Transverse colon (tissue), 4 donors: ENCODE results near the gene TAF4. TPM values are rescaled to one million over a fixed set of nuclear protein-coding genes. Genes with fewer than 3 reads are reported as not detected.

Experiments used
- DNase-seq: peaks from one replicate; pipeline ENCODE4 v3.0.0-alpha.2; 2019
- H3K27ac ChIP-seq, 4 donors: fragments of 200-600 bp; sonication (generic); 2 replicates each; pipeline ENCODE4 v1.5.1; 2016 to 2018; ENCODE audit warnings: inconsistent platforms in 4 of 4
- H3K27me3 ChIP-seq: fragments of 200-600 bp; sonication (generic); 2 replicates; pipeline ENCODE4 v1.5.1; 2017; ENCODE audit warnings: inconsistent platforms
- H3K36me3 ChIP-seq, 4 donors: fragments of 200-600 bp; sonication (generic); 2 replicates each; pipeline ENCODE4 v1.5.1; 2017 to 2019; ENCODE audit warnings: inconsistent platforms in 4 of 4
- H3K4me1 ChIP-seq, 4 donors: fragments of 200-600 bp; sonication (generic); 2 replicates each; pipeline ENCODE4 v1.5.1; 2017 to 2020; ENCODE audit warnings: inconsistent platforms in 4 of 4
- H3K4me3 ChIP-seq, 4 donors: fragments of 200-600 bp; sonication (generic); 1 replicate in 1 of 4; 2 replicates in 3 of 4; pipeline versions ENCODE4 v1.5.1 to v1.6.1; 2017 to 2019; ENCODE audit warnings: inconsistent platforms in 4 of 4
- H3K9me3 ChIP-seq, 2 donors: fragments of 200-600 bp; sonication (generic); 2 replicates each; pipeline ENCODE4 v1.5.1; 2017 to 2019; ENCODE audit warnings: inconsistent platforms in 2 of 2
- EP300 ChIP-seq: sonication (generic); formaldehyde crosslinking; IDR thresholded peaks from one replicate; pipeline ENCODE4 v1.6.1; 2017; ENCODE audit warnings: antibody characterized with exemption, low read depth
- POLR2A ChIP-seq: fragments of 450-650 bp; IDR thresholded peaks from one replicate; pipeline ENCODE4 v1.6.1; 2016; ENCODE audit warnings: antibody characterized with exemption, mild to moderate bottlenecking, moderate library complexity
- POLR2AphosphoS5 ChIP-seq, 3 donors: sonication (generic); formaldehyde crosslinking; IDR thresholded peaks; one replicate each; pipeline ENCODE4 v1.6.1; 2016; ENCODE audit warnings: antibody characterized with exemption in 3 of 3
- WGBS, 2 donors: methylation state at CpG; one replicate each; pipeline ENCODE4 v1.1.5; 2018; ENCODE audit warnings: low coverage in 1 of 2; 5-methylcytosine and 5-hydroxymethylcytosine counted together
- in situ Hi-C, 4 donors: fragments of 200-750 bp; cut with MboI; loops; one replicate each; pipeline versions ENCODE4 v1.15.0 to v1.15.1; 2017; ENCODE audit warnings: low sequenced_read_pairs in 3 of 4, low pct_ligation_motif_present in 1 of 4, low pct_unique_long_range_greater_than_20kb in 1 of 4
- intact Hi-C: fragments of 100-400 bp; cut with DNase I; formaldehyde crosslinking; loops from one replicate; pipeline ENCODE4 v1.15.1; 2023; ENCODE audit warnings: low total_unique reads
- total RNA-seq, 4 donors: library from RNA; depleted of rRNA; stranded (reverse); fragments of >200 nt; gene quantifications; one replicate each; pipeline ENCODE4 v1.1.0, GENCODE V29; 2016
- TF ChIP-seq, protein P1 (sequence below), 5 experiments: fragments of 200-600 bp in 3 of 5; fragments of 450-650 bp in 2 of 5; sonication (generic) in 3 of 5; IDR thresholded peaks; 1 replicate in 2 of 5; 2 replicates in 3 of 5; pipeline ENCODE4 v1.5.1; 2016 to 2017; ENCODE audit warnings: antibody characterized with exemption in 5 of 5, inconsistent platforms in 3 of 5, mild to moderate bottlenecking in 2 of 5, moderate library complexity in 1 of 5

TAF4 gene
- total RNA-seq, 4 donors from 2014 or later = 18.9 to 39.5 (median 24.3) TPM

DNA sequence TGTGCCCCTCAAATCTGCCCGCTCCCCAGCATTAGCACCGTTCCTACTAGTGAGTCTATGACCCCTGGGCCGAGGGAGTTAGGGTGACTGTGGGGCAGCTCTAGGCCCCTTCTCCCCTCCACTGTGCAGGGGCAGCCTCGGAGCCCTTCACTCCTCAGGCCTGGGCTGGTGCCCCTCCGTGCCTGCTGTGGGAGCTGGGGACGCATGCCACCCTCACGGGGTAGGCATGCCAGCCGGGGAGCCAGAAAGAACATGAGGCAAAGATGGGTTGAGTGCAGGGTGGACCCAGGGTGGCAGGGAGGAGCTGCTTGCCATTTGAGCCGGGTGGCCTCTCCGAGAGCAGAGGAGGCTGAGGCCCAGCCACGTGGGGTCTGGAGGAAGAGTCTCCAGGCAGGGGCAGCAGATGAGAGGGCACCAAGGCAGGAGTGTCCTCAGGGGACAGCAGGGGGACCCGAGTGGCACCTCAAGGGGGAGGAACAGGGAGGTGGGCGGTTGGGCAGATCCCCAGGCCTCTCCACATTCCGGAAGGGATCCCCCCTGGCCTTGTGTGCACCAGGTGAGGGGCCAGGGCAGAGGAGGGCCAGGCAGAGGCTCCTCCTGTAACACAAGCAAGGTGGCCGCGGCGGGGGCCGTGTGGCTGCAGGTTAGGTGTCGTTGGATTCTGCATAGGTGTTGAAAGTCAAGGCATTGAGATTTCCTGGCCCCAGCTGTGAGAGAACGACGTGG is 38.0 kb upstream of the TAF4 start:
- in situ Hi-C loops = no loop called here
- Histone ChIP-seq H3K4me1 (peaks cover 0 to 13% (median 9%) of the 10 kb centered on the region in 4 donors), H3K27ac (no peak overlapping the region), H3K9me3 (peaks cover 18 to 25% of the 10 kb centered on the region in 2 donors), H3K36me3 (no peaks in the 10 kb centered on the region), H3K27me3 (peaks cover 8% of the 10 kb centered on the region), H3K4me3 (no peak overlapping the region)
- intact Hi-C loops = no loop called here
- no peak for DNase-seq
- WGBS, 2 donors = 85% methylated on average over 21 of the region's 21 CpGs; no CpG with 5 or more reads in 1 of the 2 donors
- TF ChIP-seq EP300 (no peak), POLR2AphosphoS5 (IDR thresholded peaks at IDR 0.05) (no peak), POLR2A (no peak)
- TF ChIP-seq, protein P1, sequence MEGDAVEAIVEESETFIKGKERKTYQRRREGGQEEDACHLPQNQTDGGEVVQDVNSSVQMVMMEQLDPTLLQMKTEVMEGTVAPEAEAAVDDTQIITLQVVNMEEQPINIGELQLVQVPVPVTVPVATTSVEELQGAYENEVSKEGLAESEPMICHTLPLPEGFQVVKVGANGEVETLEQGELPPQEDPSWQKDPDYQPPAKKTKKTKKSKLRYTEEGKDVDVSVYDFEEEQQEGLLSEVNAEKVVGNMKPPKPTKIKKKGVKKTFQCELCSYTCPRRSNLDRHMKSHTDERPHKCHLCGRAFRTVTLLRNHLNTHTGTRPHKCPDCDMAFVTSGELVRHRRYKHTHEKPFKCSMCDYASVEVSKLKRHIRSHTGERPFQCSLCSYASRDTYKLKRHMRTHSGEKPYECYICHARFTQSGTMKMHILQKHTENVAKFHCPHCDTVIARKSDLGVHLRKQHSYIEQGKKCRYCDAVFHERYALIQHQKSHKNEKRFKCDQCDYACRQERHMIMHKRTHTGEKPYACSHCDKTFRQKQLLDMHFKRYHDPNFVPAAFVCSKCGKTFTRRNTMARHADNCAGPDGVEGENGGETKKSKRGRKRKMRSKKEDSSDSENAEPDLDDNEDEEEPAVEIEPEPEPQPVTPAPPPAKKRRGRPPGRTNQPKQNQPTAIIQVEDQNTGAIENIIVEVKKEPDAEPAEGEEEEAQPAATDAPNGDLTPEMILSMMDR (IDR thresholded peaks at IDR 0.05) = no peak

DNA sequence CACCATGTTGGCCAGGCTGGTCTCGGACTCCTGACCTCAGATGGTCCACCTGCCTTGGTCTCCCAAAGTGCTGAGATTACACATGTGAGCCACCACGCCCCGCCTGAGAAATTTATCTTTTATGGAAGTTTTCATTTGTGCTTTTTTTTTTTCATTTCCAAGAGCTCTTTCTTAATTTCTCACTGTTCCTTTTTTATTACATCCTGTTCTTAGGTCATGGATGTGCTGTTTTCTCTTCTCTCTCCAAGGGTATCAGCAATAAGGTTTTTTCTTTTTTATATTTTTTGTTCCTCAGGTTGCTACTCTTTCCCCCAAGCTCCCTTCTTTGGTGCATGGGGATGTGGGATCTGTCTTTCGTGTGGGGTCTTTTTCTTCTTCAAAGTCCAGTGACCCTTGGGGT is 35.4 kb upstream of the TAF4 start:
- TF ChIP-seq POLR2AphosphoS5 (IDR thresholded peaks at IDR 0.05) (no peak), EP300 (no peak), POLR2A (no peak)
- TF ChIP-seq, protein P1 (IDR thresholded peaks at IDR 0.05) = no peak
- H3K36me3 ChIP-seq = no peaks in the 10 kb centered on the region
- in situ Hi-C loops = no loop called here
- intact Hi-C loops = no loop called here
- 89 to 90% methylated on average over 3 to 4 of the region's 4 CpGs for whole genome bisulfite sequencing, 2 donors
- H3K9me3 ChIP-seq = peaks cover 0 to 5% of the 10 kb centered on the region in 2 donors
- peaks cover 8% of the 10 kb centered on the region for H3K27me3 ChIP-seq
- no peak overlapping the region for H3K27ac ChIP-seq
- DNase-seq = no peak
- peaks cover 0 to 13% (median 9%) of the 10 kb centered on the region in 4 donors for H3K4me1 ChIP-seq
- no peak overlapping the region for H3K4me3 ChIP-seq

DNA sequence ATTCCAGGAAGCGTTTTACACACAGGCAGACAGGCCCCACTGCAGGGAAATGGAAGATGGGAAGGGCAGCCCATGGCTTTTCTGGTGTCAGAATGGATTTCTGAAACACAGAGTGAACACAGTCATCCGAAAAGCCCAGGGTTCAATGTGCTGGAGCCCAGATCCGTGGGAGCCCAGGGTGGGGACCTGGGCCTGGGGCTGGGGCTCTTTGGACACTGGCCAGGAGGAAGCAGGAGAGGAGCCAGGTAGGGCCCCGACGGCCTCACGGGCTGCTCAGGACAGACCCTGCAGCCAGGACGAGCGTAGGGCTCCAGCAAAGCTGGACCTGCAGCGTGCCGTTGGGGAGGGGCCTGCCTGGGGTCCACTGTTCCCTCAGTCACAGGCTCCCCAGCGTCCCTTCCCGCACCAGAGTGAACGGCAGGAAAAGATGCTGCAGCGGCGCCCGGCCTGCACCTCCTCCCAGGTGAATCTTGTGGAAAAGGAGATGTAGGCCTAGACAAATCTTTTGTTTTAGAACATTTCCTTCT is 32.3 kb upstream of the TAF4 start:
- Histone ChIP-seq H3K4me1 (no peaks in the 10 kb centered on the region), H3K36me3 (no peaks in the 10 kb centered on the region), H3K4me3 (no peak overlapping the region), H3K27me3 (peaks cover 8% of the 10 kb centered on the region), H3K27ac (no peak overlapping the region), H3K9me3 (peaks cover 0 to 5% of the 10 kb centered on the region in 2 donors)
- in situ Hi-C loops = no loop called here
- intact Hi-C loops = no loop called here
- 84% methylated on average over 14 of the region's 16 CpGs; no CpG with 5 or more reads in 1 of the 2 donors for WGBS, 2 donors
- DNase-seq = no peak
- TF ChIP-seq EP300 (no peak), POLR2AphosphoS5 (IDR thresholded peaks at IDR 0.05) (no peak)

DNA sequence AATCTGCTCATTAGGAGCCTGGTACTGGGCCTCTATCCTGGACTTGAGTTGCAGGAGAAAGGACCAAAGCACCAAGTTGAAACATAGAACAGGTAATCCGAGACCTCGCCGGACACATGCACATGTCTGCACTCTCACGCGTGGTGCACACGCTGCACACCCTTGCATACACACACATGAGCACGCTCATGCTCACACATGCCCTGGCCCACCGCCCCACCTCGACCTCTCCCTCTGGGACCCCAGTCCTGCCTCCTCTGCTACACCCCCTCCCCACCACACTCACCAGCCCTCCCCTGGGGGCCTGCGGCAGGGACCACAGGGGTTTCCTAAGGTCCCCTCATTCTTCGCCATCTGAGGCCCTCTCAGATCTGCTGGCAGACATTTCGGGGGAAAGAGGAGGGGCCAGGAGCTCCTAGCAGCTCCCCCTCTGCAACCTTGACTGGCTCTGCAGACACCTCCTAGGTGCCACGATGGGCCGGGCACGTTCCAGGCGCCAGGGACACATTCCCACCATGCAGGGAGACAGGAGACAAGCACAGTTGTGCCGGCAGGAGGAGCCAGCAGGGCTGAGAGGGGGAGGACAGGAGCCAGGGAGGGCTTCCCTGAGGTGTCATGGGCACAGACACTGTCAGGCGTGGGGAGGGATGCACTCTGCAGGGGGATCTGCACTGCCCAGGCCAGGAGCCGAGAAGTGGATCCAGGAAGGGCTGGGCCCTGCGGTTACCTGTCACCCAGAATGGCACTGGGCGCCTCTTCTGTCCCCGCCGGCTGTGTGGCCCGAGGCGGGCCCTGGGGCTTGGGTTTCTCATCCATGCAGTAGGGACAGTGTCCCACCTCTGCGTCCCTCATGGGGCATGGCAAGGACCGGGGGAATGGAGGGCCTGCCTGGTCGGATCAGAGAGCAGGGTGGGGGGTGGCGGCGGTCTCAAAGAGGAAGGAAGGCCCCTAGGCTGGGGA is 31.0 kb upstream of the TAF4 start:
- in situ Hi-C loops (no loop called here), intact Hi-C loops (no loop called here)
- Histone ChIP-seq H3K4me1 (no peaks in the 10 kb centered on the region), H3K27me3 (peaks cover 6% of the 10 kb centered on the region), H3K36me3 (no peaks in the 10 kb centered on the region), H3K4me3 (no peak overlapping the region), H3K9me3 (peaks cover 0 to 5% of the 10 kb centered on the region in 2 donors), H3K27ac (no peak overlapping the region)
- no peak for DNase-seq
- 90% methylated on average over 27 of the region's 30 CpGs; no CpG with 5 or more reads in 1 of the 2 donors for WGBS, 2 donors
- TF ChIP-seq EP300 (no peak), POLR2AphosphoS5 (IDR thresholded peaks at IDR 0.05) (no peak), POLR2A (no peak)
- TF ChIP-seq, protein P1 (IDR thresholded peaks at IDR 0.05) = no peak
